Keratinocyte (primary cell): Measurements from ENCODE around the gene AP2A2. TPM values are rescaled to one million over a fixed set of nuclear protein-coding genes. Genes with fewer than 3 reads are reported as not detected.

ENCODE experiments used
- DNase-seq: peaks from one replicate; pipeline ENCODE4 v3.0.0-alpha.2; 2011; ENCODE audit warnings: low read depth, missing footprints, low spot score
- FAIRE-seq: peaks from 2 replicates; lab custom pipeline; 2011; peaks lifted over from hg19 to GRCh38; lab: Jason Lieb, UNC
- H2AFZ ChIP-seq: 2 replicates; pipeline ENCODE4 v1.6.0; 2012; ENCODE audit warnings: low read length, control low read depth, inconsistent platforms; ENCODE audit not compliant: control insufficient read depth
- H3K27ac ChIP-seq: 2 replicates; pipeline ENCODE4 v1.5.1; 2011; ENCODE audit warnings: low read length; ENCODE audit not compliant: control insufficient read depth, insufficient read depth
- H3K27me3 ChIP-seq: 3 replicates; pipeline ENCODE4 v1.6.0; 2011; ENCODE audit warnings: low read length; ENCODE audit not compliant: control insufficient read depth, insufficient read depth; ENCODE audit errors: extremely low read depth
- H3K36me3 ChIP-seq, 2 experiments: 2 replicates in 1 of 2; 3 replicates in 1 of 2; pipeline ENCODE4 v1.5.1; 2011; ENCODE audit warnings: low read length in 2 of 2, mild to moderate bottlenecking in 1 of 2; ENCODE audit not compliant: control insufficient read depth in 2 of 2, insufficient read depth in 2 of 2; ENCODE audit errors: extremely low read depth in 1 of 2
- H3K4me1 ChIP-seq: 3 replicates; pipeline ENCODE4 v1.5.1; 2011; ENCODE audit warnings: low read length; ENCODE audit not compliant: control insufficient read depth, insufficient read depth; ENCODE audit errors: extremely low read depth
- H3K4me2 ChIP-seq: 3 replicates; pipeline ENCODE4 v1.6.0; 2011; ENCODE audit warnings: low read depth, low read length; ENCODE audit not compliant: control insufficient read depth, insufficient read depth; ENCODE audit errors: extremely low read depth
- H3K4me3 ChIP-seq, 3 experiments: fragments of 200-600 bp in 1 of 3; sonication (generic) in 1 of 3; 2 replicates in 2 of 3; 3 replicates in 1 of 3; pipeline ENCODE4 v1.5.1; 2011 to 2016; ENCODE audit warnings: low read length in 3 of 3, mild to moderate bottlenecking in 3 of 3, control low read depth in 2 of 3, inconsistent platforms in 1 of 3, low read depth in 1 of 3, mixed read lengths in 1 of 3, mixed run types in 1 of 3, moderate library complexity in 1 of 3; ENCODE audit not compliant: control insufficient read depth in 2 of 3, insufficient read depth in 2 of 3; ENCODE audit errors: extremely low read depth in 1 of 3
- H3K79me2 ChIP-seq: 2 replicates; pipeline ENCODE4 v1.6.0; 2012; ENCODE audit warnings: low read length; ENCODE audit not compliant: control insufficient read depth, insufficient read depth
- H3K9ac ChIP-seq: 3 replicates; pipeline ENCODE4 v1.6.0; 2011; ENCODE audit warnings: low read length; ENCODE audit not compliant: control insufficient read depth, insufficient read depth; ENCODE audit errors: extremely low read depth
- H3K9me1 ChIP-seq: 3 replicates; pipeline ENCODE4 v1.6.0; 2011; ENCODE audit warnings: low read length; ENCODE audit not compliant: control insufficient read depth, insufficient read depth; ENCODE audit errors: extremely low read depth
- H3K9me3 ChIP-seq: 2 replicates; pipeline ENCODE4 v1.5.1; 2012; ENCODE audit warnings: low read depth, low read length; ENCODE audit not compliant: control insufficient read depth
- H4K20me1 ChIP-seq: 3 replicates; pipeline ENCODE4 v1.6.0; 2011; ENCODE audit warnings: low read length; ENCODE audit not compliant: control insufficient read depth, insufficient read depth; ENCODE audit errors: extremely low read depth
- EZH2 ChIP-seq: IDR thresholded peaks from one replicate; pipeline ENCODE4 v1.6.1; 2012; ENCODE audit warnings: inconsistent platforms, mild to moderate bottlenecking, low read length, moderate library complexity
- dilution Hi-C: fragments of 300-500 bp; cut with MboI; formaldehyde crosslinking; loops from one replicate; pipeline ENCODE4 v1.7.0; 2020; ENCODE audit warnings: low sequenced_read_pairs; ENCODE audit not compliant: extremely low pct_ligation_motif_present
- polyA plus RNA-seq, 5 experiments: library from polyadenylated mRNA; depleted of rRNA in 3 of 5; stranded (reverse) in 3 of 5; stranded (forward) in 1 of 5; unstranded in 1 of 5; fragments of >200 nt; gene quantifications; 1 replicate in 1 of 5; 2 replicates in 3 of 5; 3 replicates in 1 of 5; pipeline versions ENCODE4 v1.2.1 to v1.2.3, GENCODE V29; 2011 to 2012; ENCODE audit warnings: missing spikeins in 2 of 5, low read depth in 1 of 5, low replicate concordance in 1 of 5
- TF ChIP-seq, protein P1 (sequence below), 3 experiments: IDR thresholded peaks in 1 of 3; conservative IDR thresholded peaks in 1 of 3; optimal IDR thresholded peaks in 1 of 3; 2 replicates in 2 of 3; 3 replicates in 1 of 3; pipeline versions ENCODE3 to v1.5.1; 2011; ENCODE audit warnings: low read length in 3 of 3, mild to moderate bottlenecking in 3 of 3, moderate library complexity in 2 of 3, control low read depth in 1 of 3, inconsistent platforms in 1 of 3; ENCODE audit not compliant: insufficient read depth in 2 of 3; ENCODE audit errors: extremely low read depth in 1 of 3

Gene AP2A2
- polyA plus RNA-seq, 1 donor (not counting 4 experiments of a cell fraction or from before 2014, with no cell fraction given) = 47.8 TPM

DNA sequence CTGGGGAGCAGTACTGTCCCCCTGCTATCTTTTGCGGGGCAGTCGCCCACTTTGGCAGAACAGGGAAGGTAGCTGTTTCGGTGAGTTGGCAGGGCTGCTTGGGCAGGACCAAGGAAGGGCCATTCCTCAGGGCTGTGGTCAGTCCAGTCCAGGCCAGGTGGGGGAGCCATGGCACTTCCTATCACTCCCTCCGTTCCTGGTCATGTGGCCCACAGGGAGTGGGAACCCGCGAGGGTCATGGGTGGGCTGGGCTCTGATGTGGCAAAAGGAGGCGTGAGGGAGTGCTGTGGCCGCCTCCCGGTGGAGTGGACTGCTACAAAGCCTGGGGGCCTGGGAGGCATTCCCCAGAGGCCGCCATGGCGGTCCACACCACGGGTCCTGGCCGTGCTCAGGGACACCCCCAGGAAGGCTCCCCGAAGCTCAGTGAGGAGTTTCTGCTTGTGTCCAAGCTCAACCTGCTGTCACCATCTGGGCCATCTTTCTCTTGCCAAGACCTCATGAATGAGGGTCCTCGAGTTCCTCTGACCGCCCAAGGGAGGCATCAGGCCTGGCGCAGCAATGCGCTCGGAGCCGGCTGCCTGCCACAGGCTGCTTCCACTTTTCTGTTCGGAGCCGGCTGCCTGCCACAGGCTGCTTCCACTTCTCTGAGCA lies 27.0 kb upstream of the AP2A2 start:
- H3K4me3 ChIP-seq = no peak overlapping the region
- H3K4me2 ChIP-seq = no peak overlapping the region
- dilution Hi-C loops = no loop called here
- peaks cover 3% of the 10 kb centered on the region for H4K20me1 ChIP-seq
- DNase-seq (no peak), FAIRE-seq (no peak)
- no peak overlapping the region for H2AFZ ChIP-seq
- H3K27ac ChIP-seq = no peak overlapping the region
- no peaks in the 10 kb centered on the region for H3K9me1 ChIP-seq
- H3K79me2 ChIP-seq = no peaks in the 10 kb centered on the region
- no peaks in the 10 kb centered on the region for H3K4me1 ChIP-seq
- H3K9me3 ChIP-seq = no peaks in the 10 kb centered on the region
- no peak overlapping the region for H3K9ac ChIP-seq
- no peaks in the 10 kb centered on the region for H3K27me3 ChIP-seq
- peaks cover 25 to 28% of the 10 kb centered on the region in 2 experiments for H3K36me3 ChIP-seq
- TF ChIP-seq EZH2 = no peak
- TF ChIP-seq, protein P1, sequence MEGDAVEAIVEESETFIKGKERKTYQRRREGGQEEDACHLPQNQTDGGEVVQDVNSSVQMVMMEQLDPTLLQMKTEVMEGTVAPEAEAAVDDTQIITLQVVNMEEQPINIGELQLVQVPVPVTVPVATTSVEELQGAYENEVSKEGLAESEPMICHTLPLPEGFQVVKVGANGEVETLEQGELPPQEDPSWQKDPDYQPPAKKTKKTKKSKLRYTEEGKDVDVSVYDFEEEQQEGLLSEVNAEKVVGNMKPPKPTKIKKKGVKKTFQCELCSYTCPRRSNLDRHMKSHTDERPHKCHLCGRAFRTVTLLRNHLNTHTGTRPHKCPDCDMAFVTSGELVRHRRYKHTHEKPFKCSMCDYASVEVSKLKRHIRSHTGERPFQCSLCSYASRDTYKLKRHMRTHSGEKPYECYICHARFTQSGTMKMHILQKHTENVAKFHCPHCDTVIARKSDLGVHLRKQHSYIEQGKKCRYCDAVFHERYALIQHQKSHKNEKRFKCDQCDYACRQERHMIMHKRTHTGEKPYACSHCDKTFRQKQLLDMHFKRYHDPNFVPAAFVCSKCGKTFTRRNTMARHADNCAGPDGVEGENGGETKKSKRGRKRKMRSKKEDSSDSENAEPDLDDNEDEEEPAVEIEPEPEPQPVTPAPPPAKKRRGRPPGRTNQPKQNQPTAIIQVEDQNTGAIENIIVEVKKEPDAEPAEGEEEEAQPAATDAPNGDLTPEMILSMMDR (optimal IDR thresholded peaks at IDR 0.05 in 1 of 3, IDR thresholded peaks at IDR 0.05 in 1 of 3, conservative IDR thresholded peaks at IDR 0.05 in 1 of 3; ENCODE audit: extremely low read depth in 1 of 3, insufficient read depth in 2 of 3, low read length in 3 of 3) = peak in 1 of 3 experiments; percentile 41

DNA sequence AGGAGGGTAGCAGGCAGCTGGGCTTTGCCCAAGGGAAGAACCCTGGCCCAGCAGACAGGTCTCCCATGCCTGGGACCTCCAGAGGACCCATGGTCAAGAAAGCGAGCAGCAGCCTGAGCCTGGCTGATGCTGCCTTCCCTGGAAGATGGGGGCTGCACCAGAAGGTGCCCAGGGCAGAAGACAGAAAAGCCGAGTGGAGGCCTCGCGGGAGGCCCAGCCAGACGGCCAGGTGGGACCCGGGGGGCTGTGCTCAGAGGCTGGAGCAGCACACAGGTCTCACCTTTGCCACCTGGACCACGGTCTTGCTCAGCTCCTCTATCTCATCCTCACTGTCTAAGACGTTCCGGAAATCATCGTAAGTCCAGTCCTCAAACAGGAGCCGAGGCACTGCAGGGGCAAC lies 25.9 kb upstream of the AP2A2 start:
- Histone ChIP-seq H3K4me1 (no peaks in the 10 kb centered on the region), H3K9me1 (no peaks in the 10 kb centered on the region), H3K9ac (no peak overlapping the region), H3K36me3 (peaks cover 27 to 30% of the 10 kb centered on the region in 2 experiments), H2AFZ (no peak overlapping the region), H3K4me2 (no peak overlapping the region), H4K20me1 (peaks cover 3% of the 10 kb centered on the region), H3K4me3 (no peak overlapping the region), H3K79me2 (no peaks in the 10 kb centered on the region), H3K27me3 (no peaks in the 10 kb centered on the region), H3K9me3 (no peaks in the 10 kb centered on the region), H3K27ac (no peak overlapping the region)
- FAIRE-seq (no peak), DNase-seq (no peak)
- TF ChIP-seq, protein P1 (optimal IDR thresholded peaks at IDR 0.05 in 1 of 3, IDR thresholded peaks at IDR 0.05 in 1 of 3, conservative IDR thresholded peaks at IDR 0.05 in 1 of 3; ENCODE audit: extremely low read depth in 1 of 3, insufficient read depth in 2 of 3, low read length in 3 of 3) = no peak
- TF ChIP-seq EZH2 = no peak
- dilution Hi-C loops = no loop called here
